Esophagus squamous epithelium (tissue), 4 donors: ENCODE data around the gene FTH1.

Source experiments
- CTCF ChIP-seq, 6 experiments: fragments of 450-650 bp in 4 of 6; fragments of 200-600 bp in 2 of 6; sonication (generic) in 2 of 6; IDR thresholded peaks; one replicate each; pipeline ENCODE4 v1.5.1; 2016 to 2019; ENCODE audit warnings: antibody characterized with exemption in 6 of 6, mild to moderate bottlenecking in 4 of 6, moderate library complexity in 4 of 6
- POLR2A ChIP-seq, 4 donors: fragments of 450-650 bp; IDR thresholded peaks; one replicate each; pipeline ENCODE4 v1.6.1; 2017; ENCODE audit warnings: antibody characterized with exemption in 4 of 4, mild to moderate bottlenecking in 4 of 4, moderate library complexity in 3 of 4

- no peak for TF ChIP-seq CTCF (IDR thresholded peaks at IDR 0.05)
- TF ChIP-seq POLR2A (IDR thresholded peaks at IDR 0.05) = no peak
These were observed 18.9 kb downstream of the FTH1 start for GRCh38 chr11:61948505-61948904.
